Activated CD8-positive, alpha-beta T cell treated with anti-CD3 and anti-CD28 coated beads for 36 hours (primary cell): ENCODE results near the gene MFN1. TPM values are rescaled to one million over a fixed set of nuclear protein-coding genes. Genes with fewer than 3 reads are reported as not detected.

Experiments
- ATAC-seq: fragments of 200-7000 bp; cut with Tn5 transposase; one replicate; pipeline ENCODE4 v1.10.0; 2021; ENCODE audit warnings: mild to moderate bottlenecking, moderate library complexity
- CTCF ChIA-PET: fragments of 350-600 bp; sonication (Branson Sonifier 250); formaldehyde crosslinking; loops from one replicate; lab custom pipeline; 2021; ENCODE audit warnings: antibody characterized with exemption; lab: Charles Lee
- POLR2A ChIA-PET: fragments of 350-600 bp; sonication (Branson Sonifier 250); formaldehyde crosslinking; loops from one replicate; lab custom pipeline; 2021; ENCODE audit warnings: antibody characterized with exemption; lab: Charles Lee
- DNase-seq: peaks from one replicate; pipeline ENCODE4 v3.0.0-alpha.2; 2020
- H3K27ac Mint-ChIP-seq: one replicate; pipeline ENCODE4 v1.8.0; 2021; ENCODE audit warnings: mild to moderate bottlenecking, mixed read lengths
- H3K27me3 Mint-ChIP-seq: one replicate; pipeline ENCODE4 v1.8.0; 2021; ENCODE audit warnings: mixed read lengths
- H3K36me3 Mint-ChIP-seq: one replicate; pipeline ENCODE4 v1.8.0; 2021; ENCODE audit warnings: low read depth, mixed read lengths
- H3K4me1 Mint-ChIP-seq: one replicate; pipeline ENCODE4 v1.8.0; 2021; ENCODE audit warnings: low read depth, mixed read lengths
- H3K4me3 Mint-ChIP-seq: one replicate; pipeline ENCODE4 v1.8.0; 2021; ENCODE audit warnings: mild to moderate bottlenecking, moderate library complexity, mixed read lengths
- H3K9me3 Mint-ChIP-seq: one replicate; pipeline ENCODE4 v1.8.0; 2021; ENCODE audit warnings: mixed read lengths
- CTCF ChIP-seq: fragments of 200-600 bp; IDR thresholded peaks from one replicate; pipeline ENCODE4 v1.8.0; 2022; ENCODE audit warnings: antibody characterized with exemption, mild to moderate bottlenecking
- intact Hi-C: fragments of 100-400 bp; cut with micrococcal nuclease; formaldehyde crosslinking; loops from one replicate; pipeline ENCODE4 v1.10.0; 2022
- total RNA-seq, 2 experiments: library from RNA; stranded (reverse); gene quantifications; one replicate each; pipeline ENCODE4 v1.2.3, GENCODE V29; 2021

Gene MFN1
- total RNA-seq, 2 experiments from 2014 or later: 31.9 to 34.8 TPM

- peak overlapping the region; percentile 94 for H3K4me3 Mint-ChIP-seq
- H3K9me3 Mint-ChIP-seq: no peaks in the 10 kb centered on the region
- H3K4me1 Mint-ChIP-seq: peaks cover 32% of the 10 kb centered on the region
- H3K27me3 Mint-ChIP-seq: no peaks in the 10 kb centered on the region
- DNase-seq: peak; percentile 63
- intact Hi-C loops: loop anchor here (5.0 kb wide), 1 partner anchor 239 kb away; the partner anchor contains the start of gene ACTL6A
- peaks cover 22% of the 10 kb centered on the region for H3K36me3 Mint-ChIP-seq
- ATAC-seq: peak; percentile 46
- no peak for TF ChIP-seq CTCF
- H3K27ac Mint-ChIP-seq: peak overlapping the region; percentile 94
- CTCF ChIA-PET: interaction anchor here (1.0 to 2.5 kb wide), 3 partner anchors 23 to 254 kb away, joined by 3 to 7 read pairs (median 3); no protein-coding TSS in a partner anchor
- POLR2A ChIA-PET: interaction anchor here (0.8 to 3.9 kb wide), 10 partner anchors 14 to 304 kb away, joined by 3 to 22 read pairs (median 3); partner anchors contain the start of genes MFN1, PIK3CA and ZMAT3
These were observed 24.1 kb upstream of the MFN1 start for GRCh38 chr3:179323197-179324110.

- ChIA-PET CTCF (interaction anchor here (1.0 to 2.5 kb wide), 4 partner anchors 8 to 254 kb away, joined by 3 to 7 read pairs (median 4); no protein-coding TSS in a partner anchor), POLR2A (interaction anchor here (0.6 to 3.9 kb wide), 7 partner anchors 13 to 305 kb away, joined by 3 to 22 read pairs (median 6); partner anchors contain the start of genes MFN1, PIK3CA and ZMAT3)
- peak overlapping the region; percentile 94 for H3K27ac Mint-ChIP-seq
- H3K4me1 Mint-ChIP-seq: peaks cover 32% of the 10 kb centered on the region
- H3K27me3 Mint-ChIP-seq: no peaks in the 10 kb centered on the region
- TF ChIP-seq CTCF: no peak
- DNase-seq (no peak), ATAC-seq (no peak)
- H3K4me3 Mint-ChIP-seq: peak overlapping the region; percentile 94
- intact Hi-C loops: loop anchor here (5.0 kb wide), 1 partner anchor 238 kb away; the partner anchor contains the start of gene ACTL6A
- H3K9me3 Mint-ChIP-seq: no peaks in the 10 kb centered on the region
- peaks cover 26% of the 10 kb centered on the region for H3K36me3 Mint-ChIP-seq
These were observed 23.2 kb upstream of the MFN1 start for GRCh38 chr3:179324270-179324754.

GRCh38 chr3:179330438-179330837 is 17.1 kb upstream of the MFN1 start:
- no peaks in the 10 kb centered on the region for H3K9me3 Mint-ChIP-seq
- ChIA-PET POLR2A (no interaction called here), CTCF (interaction anchor here (0.9 kb wide), 1 partner anchor 315 kb away, joined by 5 read pairs; no protein-coding TSS in a partner anchor)
- no peak overlapping the region for H3K27ac Mint-ChIP-seq
- H3K4me1 Mint-ChIP-seq: peaks cover 17% of the 10 kb centered on the region
- DNase-seq: no peak
- ATAC-seq: no peak
- H3K36me3 Mint-ChIP-seq: peaks cover 50% of the 10 kb centered on the region
- H3K4me3 Mint-ChIP-seq: no peak overlapping the region
- no peak for TF ChIP-seq CTCF
- no peaks in the 10 kb centered on the region for H3K27me3 Mint-ChIP-seq
- intact Hi-C loops: no loop called here

GRCh38 chr3:179332240-179332639 is 15.3 kb upstream of the MFN1 start:
- Mint-ChIP-seq H3K9me3 (no peaks in the 10 kb centered on the region), H3K27ac (no peak overlapping the region), H3K36me3 (peaks cover 54% of the 10 kb centered on the region), H3K27me3 (no peaks in the 10 kb centered on the region), H3K4me1 (peaks cover 12% of the 10 kb centered on the region), H3K4me3 (no peak overlapping the region)
- intact Hi-C loops: no loop called here
- POLR2A ChIA-PET: no interaction called here
- ATAC-seq (no peak), DNase-seq (no peak)
- no peak for TF ChIP-seq CTCF
- CTCF ChIA-PET: no interaction called here
